T-helper 17 cell (primary cell): ENCODE data around the gene KRTAP4-2. TPM values are rescaled to one million over a fixed set of nuclear protein-coding genes. Genes with fewer than 3 reads are reported as not detected.
"Not testable (repeated sequence)": the region's sequence is repeated elsewhere in the genome, so short reads cannot be mapped to it uniquely, and the experiment has no call there.

Source experiments
- ATAC-seq: fragments of 150-1000 bp; cut with Tn5 transposase; 2 replicates; pipeline ENCODE4 v1.10.0; 2021; ENCODE audit warnings: mild to moderate bottlenecking, moderate library complexity
- DNase-seq, 3 donors: peaks; one replicate each; pipeline versions ENCODE4 v3.0.0 to v3.0.0-alpha.2; 2020 to 2021
- H3K9me3 ChIP-seq: one replicate; pipeline ENCODE4 v1.7.0; 2013; ENCODE audit warnings: low read length, mild to moderate bottlenecking; ENCODE audit not compliant: control insufficient read depth, poor library complexity, severe bottlenecking
- H3K27ac Mint-ChIP-seq: one replicate; pipeline ENCODE4 v1.8.0; 2022; ENCODE audit warnings: mild to moderate bottlenecking, moderate library complexity, mixed read lengths
- H3K27me3 Mint-ChIP-seq: one replicate; pipeline ENCODE4 v1.8.0; 2022; ENCODE audit warnings: mixed read lengths
- H3K36me3 Mint-ChIP-seq: one replicate; pipeline ENCODE4 v1.8.0; 2022; ENCODE audit warnings: low read depth, mixed read lengths
- H3K4me1 Mint-ChIP-seq: one replicate; pipeline ENCODE4 v1.8.0; 2022; ENCODE audit warnings: mild to moderate bottlenecking, mixed read lengths
- H3K4me3 Mint-ChIP-seq: one replicate; pipeline ENCODE4 v1.8.0; 2022; ENCODE audit warnings: mild to moderate bottlenecking, moderate library complexity, mixed read lengths
- total RNA-seq, 4 donors: library from RNA in 2 of 4; stranded (reverse) in 2 of 4; gene quantifications; one replicate each; pipeline ENCODE4 v1.2.3 and lab custom pipeline; 2022 to 2026

KRTAP4-2 gene
- total RNA-seq, 2 donors from 2014 or later: not detected

GRCh38 chr17:41149652-41149985 is 28.4 kb downstream of the KRTAP4-2 start, which contains the start of gene KRTAP4-5:
KRTAP4-5 (minus strand) TSS chr17:41149825; CDS start chr17:41149767, 58 bp downstream.
- no peaks in the 10 kb centered on the region for H3K9me3 ChIP-seq
- H3K4me1 Mint-ChIP-seq: peaks cover 8% of the 10 kb centered on the region
- no peaks in the 10 kb centered on the region for H3K36me3 Mint-ChIP-seq
- no peak within 1 kb of the TSS for H3K4me3 Mint-ChIP-seq
- DNase-seq: no peak
- peaks cover 17% of the 10 kb centered on the region for H3K27me3 Mint-ChIP-seq
- H3K27ac Mint-ChIP-seq: peak within 1 kb of the TSS; percentile 56
- ATAC-seq: no peak

- not testable (repeated sequence) for H3K36me3 Mint-ChIP-seq, ATAC-seq, H3K9me3 ChIP-seq, H3K4me3 Mint-ChIP-seq, H3K4me1 Mint-ChIP-seq, DNase-seq
- Mint-ChIP-seq H3K27ac (peak overlapping the region; percentile 56), H3K27me3 (peaks cover 12% of the 10 kb centered on the region)
Observed at GRCh38 chr17:41148971-41149651, 28.9 kb downstream of the KRTAP4-2 start.

- peaks cover 5% of the 10 kb centered on the region for H3K4me1 Mint-ChIP-seq
- H3K27ac Mint-ChIP-seq: no peak overlapping the region
- ATAC-seq (no peak), DNase-seq (no peak)
- no peak overlapping the region for H3K4me3 Mint-ChIP-seq
- H3K36me3 Mint-ChIP-seq: no peaks in the 10 kb centered on the region
- H3K27me3 Mint-ChIP-seq: peaks cover 5% of the 10 kb centered on the region
- peaks cover 5% of the 10 kb centered on the region for H3K9me3 ChIP-seq
Observed at GRCh38 chr17:41147531-41148204, 30.4 kb downstream of the KRTAP4-2 start.

GRCh38 chr17:41145261-41145660 is 32.8 kb downstream of the KRTAP4-2 start:
- H3K27me3 Mint-ChIP-seq: peaks cover 5% of the 10 kb centered on the region
- H3K36me3 Mint-ChIP-seq: no peaks in the 10 kb centered on the region
- H3K4me1 Mint-ChIP-seq: peaks cover 5% of the 10 kb centered on the region
- no peak for DNase-seq
- no peak for ATAC-seq
- H3K4me3 Mint-ChIP-seq: no peak overlapping the region
- no peak overlapping the region for H3K27ac Mint-ChIP-seq
- peaks cover 5% of the 10 kb centered on the region for H3K9me3 ChIP-seq

DNA sequence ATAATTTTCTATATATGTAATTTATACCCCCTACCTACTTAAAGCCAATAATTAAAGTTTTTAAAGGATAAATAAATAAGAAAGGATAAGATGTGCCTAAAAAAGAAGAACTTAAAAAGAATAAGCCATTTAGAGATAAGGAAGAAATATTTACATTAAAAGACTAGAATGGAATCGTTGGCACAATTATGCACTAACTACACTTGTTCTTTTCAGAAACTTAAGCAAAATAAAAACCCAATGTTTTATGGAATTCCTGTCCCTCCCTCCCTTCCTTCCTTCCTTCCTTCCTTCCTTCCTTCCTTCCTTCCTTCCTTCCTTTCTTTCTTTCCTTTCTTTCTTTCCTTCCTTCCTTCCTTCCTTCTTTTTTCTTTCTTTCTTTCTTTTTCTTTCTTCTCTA is 33.2 kb downstream of the KRTAP4-2 start:
- peaks cover 5% of the 10 kb centered on the region for H3K27me3 Mint-ChIP-seq
- H3K4me3 Mint-ChIP-seq: no peak overlapping the region
- H3K4me1 Mint-ChIP-seq: peaks cover 5% of the 10 kb centered on the region
- no peak for ATAC-seq
- peaks cover 5% of the 10 kb centered on the region for H3K9me3 ChIP-seq
- no peaks in the 10 kb centered on the region for H3K36me3 Mint-ChIP-seq
- no peak for DNase-seq
- H3K27ac Mint-ChIP-seq: no peak overlapping the region

DNA sequence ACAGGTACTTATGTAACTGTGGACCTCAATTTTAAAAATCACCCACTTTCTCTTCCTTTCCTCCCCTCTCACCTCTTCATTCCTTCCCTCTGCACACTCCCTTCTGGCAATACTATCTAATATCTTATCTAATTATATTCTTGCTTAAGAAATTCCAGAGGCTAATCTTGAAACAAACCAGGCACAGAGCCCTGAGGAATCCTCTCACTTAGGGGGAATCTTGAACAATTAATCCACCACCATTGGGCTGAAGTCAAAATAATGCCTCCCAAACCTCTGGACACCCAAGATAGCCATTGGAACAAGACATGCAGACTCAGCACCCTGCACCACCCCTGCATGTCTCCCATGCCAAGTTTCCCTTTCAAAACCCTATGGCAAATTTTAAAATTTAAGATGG is 36.7 kb downstream of the KRTAP4-2 start:
- H3K4me1 Mint-ChIP-seq: peaks cover 2% of the 10 kb centered on the region
- peaks cover 5% of the 10 kb centered on the region for H3K36me3 Mint-ChIP-seq
- H3K27ac Mint-ChIP-seq: no peak overlapping the region
- ATAC-seq (no peak), DNase-seq (no peak)
- no peak overlapping the region for H3K4me3 Mint-ChIP-seq
- H3K27me3 Mint-ChIP-seq: no peaks in the 10 kb centered on the region
- peaks cover 5% of the 10 kb centered on the region for H3K9me3 ChIP-seq

GRCh38 chr17:41140360-41141131 is 37.5 kb downstream of the KRTAP4-2 start, which contains the start of gene KRTAP4-6:
KRTAP4-6 (minus strand) TSS chr17:41140544; CDS start chr17:41140487, 57 bp downstream.
- Mint-ChIP-seq H3K27ac (no peak within 1 kb of the TSS), H3K36me3 (peaks cover 5% of the 10 kb centered on the region), H3K4me3 (no peak within 1 kb of the TSS), H3K27me3 (no peaks in the 10 kb centered on the region), H3K4me1 (peaks cover 2% of the 10 kb centered on the region)
- H3K9me3 ChIP-seq: peaks cover 5% of the 10 kb centered on the region
- ATAC-seq (no peak), DNase-seq (no peak)

- H3K9me3 ChIP-seq, H3K4me1 Mint-ChIP-seq, H3K4me3 Mint-ChIP-seq, ATAC-seq, DNase-seq, H3K36me3 Mint-ChIP-seq, H3K27ac Mint-ChIP-seq, H3K27me3 Mint-ChIP-seq: not testable (repeated sequence)
Observed at GRCh38 chr17:41139865-41140264, 38.2 kb downstream of the KRTAP4-2 start.

GRCh38 chr17:41133880-41134735 is 43.9 kb downstream of the KRTAP4-2 start:
- DNase-seq: no peak
- Mint-ChIP-seq H3K27me3 (no peaks in the 10 kb centered on the region), H3K36me3 (peaks cover 2% of the 10 kb centered on the region), H3K4me1 (peaks cover 12% of the 10 kb centered on the region), H3K4me3 (no peak overlapping the region), H3K27ac (peak overlapping the region; percentile 63)
- ATAC-seq: peak; percentile 45
- H3K9me3 ChIP-seq: no peaks in the 10 kb centered on the region

DNA sequence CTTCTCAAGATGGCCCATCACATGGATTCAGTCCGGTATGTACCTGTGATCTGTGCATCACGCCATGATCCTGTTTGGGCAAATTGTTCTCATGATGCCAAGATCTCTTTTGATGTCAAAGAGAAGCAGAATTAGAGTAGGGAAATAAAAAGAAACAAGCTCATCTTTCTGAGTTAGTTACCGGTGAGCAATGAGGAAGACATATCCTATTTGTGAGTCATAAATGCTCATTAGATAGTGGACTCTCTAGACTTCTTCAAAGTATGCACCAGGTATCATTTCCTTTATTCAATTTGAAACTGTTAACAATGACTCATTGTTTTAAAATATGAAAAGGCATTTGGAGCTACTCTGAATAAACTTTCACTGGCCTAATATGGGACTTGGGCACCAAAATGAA is 46.0 kb downstream of the KRTAP4-2 start:
- Mint-ChIP-seq H3K4me3 (no peak overlapping the region), H3K27me3 (no peaks in the 10 kb centered on the region), H3K4me1 (peaks cover 12% of the 10 kb centered on the region), H3K36me3 (no peaks in the 10 kb centered on the region), H3K27ac (no peak overlapping the region)
- ATAC-seq: no peak
- DNase-seq: no peak
- no peaks in the 10 kb centered on the region for H3K9me3 ChIP-seq
